ENCODE results near the gene BORCS5. TPM values are rescaled to one million over a fixed set of nuclear protein-coding genes. Genes with fewer than 3 reads are reported as not detected.

The BORCS5 gene
- total RNA-seq, 1 experiment from 2014 or later = 7.8 TPM

GRCh38 chr12:12453635-12454034, 96.8 kb downstream of the BORCS5 start:
- Histone ChIP-seq H3K4me3 (ENCODE audit: low read depth in 2 of 2, low read length in 2 of 2) (no peak overlapping the region), H3K4me1 (ENCODE audit: control insufficient read depth, insufficient read depth, low read length) (no peaks in the 10 kb centered on the region), H3K36me3 (ENCODE audit: control insufficient read depth, insufficient read depth, low read length) (no peaks in the 10 kb centered on the region), H3K27me3 (ENCODE audit: control insufficient read depth, insufficient read depth, low read length) (no peaks in the 10 kb centered on the region), H3K27ac (ENCODE audit: low read length) (no peak overlapping the region), H3K9me3 (ENCODE audit: control insufficient read depth, insufficient read depth, low read depth, low read length) (no peaks in the 10 kb centered on the region)
- ChIA-PET CTCF (no interaction called here), POLR2A (no interaction called here)
- no TSS peak for BruUV-seq (replicated peaks)
- intact Hi-C loops (cut with micrococcal nuclease; ENCODE audit: unreplicated experiment) (no loop called here), in situ Hi-C loops (cut with HindIII; ENCODE audit: low pct_unique_long_range_greater_than_20kb, low sequenced_read_pairs) (no loop called here)
- DNase-seq (ENCODE audit: low read depth, low spot score) = no peak
- TF ChIP-seq SIN3A (IDR thresholded peaks at IDR 0.05; ENCODE audit: borderline replicate concordance, insufficient read depth, low read depth, low read length) (no peak), TCF7L2 (IDR thresholded peaks at IDR 0.05; ENCODE audit: low read depth, low read length) (no peak), REST (IDR thresholded peaks at IDR 0.05; ENCODE audit: insufficient read depth in 1 of 2, low read depth in 2 of 2, low read length in 1 of 2) (no peak), CTCF (IDR thresholded peaks at IDR 0.05) (no peak), POLR2AphosphoS5 (IDR thresholded peaks at IDR 0.05; ENCODE audit: low read depth, low read length) (no peak)
- no peak for ATAC-seq

GRCh38 chr12:12454315-12454714, 97.4 kb downstream of the BORCS5 start:
- DNase-seq (ENCODE audit: low read depth, low spot score) (no peak), ATAC-seq (no peak)
- Histone ChIP-seq H3K9me3 (ENCODE audit: control insufficient read depth, insufficient read depth, low read depth, low read length) (no peaks in the 10 kb centered on the region), H3K27ac (ENCODE audit: low read length) (no peak overlapping the region), H3K4me1 (ENCODE audit: control insufficient read depth, insufficient read depth, low read length) (no peaks in the 10 kb centered on the region), H3K27me3 (ENCODE audit: control insufficient read depth, insufficient read depth, low read length) (no peaks in the 10 kb centered on the region), H3K36me3 (ENCODE audit: control insufficient read depth, insufficient read depth, low read length) (no peaks in the 10 kb centered on the region), H3K4me3 (ENCODE audit: low read depth in 2 of 2, low read length in 2 of 2) (no peak overlapping the region)
- intact Hi-C loops (cut with micrococcal nuclease; ENCODE audit: unreplicated experiment) = no loop called here
- BruUV-seq (replicated peaks) = no TSS peak
- ChIA-PET CTCF (no interaction called here), POLR2A (interaction anchor here (0.5 to 0.6 kb wide), 2 partner anchors 11 to 147 kb away, joined by 3 read pairs; no protein-coding TSS in a partner anchor)
- in situ Hi-C loops (cut with HindIII; ENCODE audit: low pct_unique_long_range_greater_than_20kb, low sequenced_read_pairs) = no loop called here
- TF ChIP-seq TCF7L2 (IDR thresholded peaks at IDR 0.05; ENCODE audit: low read depth, low read length) (no peak), CTCF (IDR thresholded peaks at IDR 0.05) (no peak), POLR2AphosphoS5 (IDR thresholded peaks at IDR 0.05; ENCODE audit: low read depth, low read length) (no peak), SIN3A (IDR thresholded peaks at IDR 0.05; ENCODE audit: borderline replicate concordance, insufficient read depth, low read depth, low read length) (no peak), REST (IDR thresholded peaks at IDR 0.05; ENCODE audit: insufficient read depth in 1 of 2, low read depth in 2 of 2, low read length in 1 of 2) (no peak)

All from Panc1 (cell line).